Right renal pelvis (tissue), 4 donors: ENCODE measurements around the gene CASKIN1. TPM values are rescaled to one million over a fixed set of nuclear protein-coding genes. Genes with fewer than 3 reads are reported as not detected.
"Not testable (repeated sequence)": the region's sequence is repeated elsewhere in the genome, so short reads cannot be mapped to it uniquely, and the experiment has no call there.

Experiments used
- DNase-seq, 4 donors: peaks; one replicate each; pipeline ENCODE4 v3.0.0-alpha.2; 2013; ENCODE audit warnings: low read depth in 4 of 4, low spot score in 3 of 4, missing footprints in 1 of 4
- polyA plus RNA-seq, 4 donors: library from polyadenylated mRNA; unstranded; fragments of 120-200 nt; gene quantifications; one replicate each; pipeline ENCODE4 v1.2.1, GENCODE V29; 2013; ENCODE audit not compliant: insufficient read length in 4 of 4

CASKIN1 gene
- polyA plus RNA-seq, 4 donors: 1.2 to 3.1 (median 1.4) TPM

- no peak for DNase-seq
These were observed 16.2 kb upstream of the CASKIN1 start for GRCh38 chr16:2212362-2213324.

- DNase-seq: no peak
These were observed 15.5 kb upstream of the CASKIN1 start for GRCh38 chr16:2211923-2212347.

- DNase-seq: no peak
These were observed 14.3 kb upstream of the CASKIN1 start, which contains the start of gene BRICD5 for GRCh38 chr16:2210386-2211365. Gene BRICD5, minus strand, starts transcription at chr16:2210863. Its CDS starts 30 bp downstream, at chr16:2210833.

- no peak for DNase-seq
These were observed 13.6 kb upstream of the CASKIN1 start for GRCh38 chr16:2210009-2210332.

- no peak for DNase-seq
These were observed 13.0 kb upstream of the CASKIN1 start for GRCh38 chr16:2209258-2210008.

GRCh38 chr16:2208772-2209171 is 12.4 kb upstream of the CASKIN1 start:
- no peak for DNase-seq

GRCh38 chr16:2208308-2208707 is 11.9 kb upstream of the CASKIN1 start:
- DNase-seq: no peak

GRCh38 chr16:2207872-2208271 is 11.5 kb upstream of the CASKIN1 start:
- no peak for DNase-seq

GRCh38 chr16:2206780-2207433 is 10.5 kb upstream of the CASKIN1 start:
- no peak for DNase-seq

GRCh38 chr16:2206420-2206779 is 10.0 kb upstream of the CASKIN1 start:
- DNase-seq: no peak

GRCh38 chr16:2205967-2206313 is 9.5 kb upstream of the CASKIN1 start:
- no peak for DNase-seq

- peak; percentile 76 to 93 (median 78) for DNase-seq
These were observed 8.9 kb upstream of the CASKIN1 start, which contains the start of gene MLST8 for GRCh38 chr16:2205104-2205966. Gene MLST8, plus strand, starts transcription at chr16:2205454. Its CDS starts 632 bp downstream, at chr16:2206086.

- no peak for DNase-seq
These were observed 8.2 kb upstream of the CASKIN1 start for GRCh38 chr16:2204416-2205103.

GRCh38 chr16:2203119-2203688 is 6.8 kb upstream of the CASKIN1 start:
- not testable (repeated sequence) for DNase-seq

- DNase-seq: no peak
These were observed 3.9 kb upstream of the CASKIN1 start for GRCh38 chr16:2200313-2200712.

GRCh38 chr16:2199621-2200139 is 3.3 kb upstream of the CASKIN1 start:
- no peak for DNase-seq

- no peak for DNase-seq
These were observed 2.7 kb upstream of the CASKIN1 start for GRCh38 chr16:2199095-2199494.

- DNase-seq: no peak
These were observed 1.9 kb upstream of the CASKIN1 start for GRCh38 chr16:2198283-2198682.
